DMS79 (cell line): ENCODE data around the gene CREBBP.
A peak's percentile ranks its signal among the peaks of the same experiment; 100 is the strongest.
"Not testable (repeated sequence)": the region's sequence is repeated elsewhere in the genome, so short reads cannot be mapped to it uniquely, and the experiment has no call there.

ENCODE experiments used
- DNase-seq: peaks from one replicate; lab custom pipeline; 2025; lab: John Stamatoyannopoulos, UW

Gene CREBBP

DNA sequence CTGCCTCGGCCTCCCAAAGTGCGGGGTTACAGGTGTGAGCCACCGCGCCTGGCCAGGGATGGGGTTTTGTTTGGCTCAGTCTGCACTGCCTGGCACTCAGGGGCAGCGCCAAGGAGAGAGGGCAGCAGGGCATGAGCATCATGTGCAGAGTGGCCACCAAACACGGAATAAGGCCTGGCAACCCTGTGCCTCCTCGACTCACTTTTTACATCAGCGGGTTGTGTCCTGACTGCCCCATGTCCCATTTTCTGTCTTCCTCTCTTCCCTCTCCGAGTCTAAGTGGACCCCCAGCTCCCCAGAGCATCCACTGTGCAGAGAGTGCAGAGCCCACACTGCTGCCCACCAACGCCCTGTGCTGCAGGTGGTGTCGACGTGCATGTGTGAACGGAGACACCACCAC, 145.0 kb downstream of the CREBBP start:
- no peak for DNase-seq

DNA sequence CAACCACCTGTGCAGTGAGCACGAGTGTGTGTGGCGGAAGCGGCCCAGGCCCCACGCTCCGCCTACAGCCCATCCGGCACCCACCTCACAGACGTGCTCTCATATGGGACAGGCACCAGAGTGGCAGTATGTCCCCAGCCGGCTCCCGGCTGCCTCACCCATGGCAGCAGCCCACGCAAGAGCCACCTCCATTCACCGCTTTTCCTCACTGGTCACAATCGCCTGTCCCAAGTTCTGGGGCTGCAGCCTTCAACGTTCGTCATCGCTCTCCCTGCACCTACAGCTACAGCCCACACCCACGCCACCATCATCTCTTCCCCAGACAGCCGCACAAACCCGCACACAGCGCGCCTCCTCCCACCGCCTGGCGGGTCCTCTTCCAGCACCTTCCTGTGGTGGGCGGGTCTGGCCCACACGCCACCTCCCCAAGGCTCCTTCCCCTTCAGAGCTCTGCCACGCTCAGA, 145.7 kb downstream of the CREBBP start:
- DNase-seq, result no peak

- DNase-seq, result no peak
These were observed 146.3 kb downstream of the CREBBP start for GRCh38 chr16:3734084-3734757.

DNA sequence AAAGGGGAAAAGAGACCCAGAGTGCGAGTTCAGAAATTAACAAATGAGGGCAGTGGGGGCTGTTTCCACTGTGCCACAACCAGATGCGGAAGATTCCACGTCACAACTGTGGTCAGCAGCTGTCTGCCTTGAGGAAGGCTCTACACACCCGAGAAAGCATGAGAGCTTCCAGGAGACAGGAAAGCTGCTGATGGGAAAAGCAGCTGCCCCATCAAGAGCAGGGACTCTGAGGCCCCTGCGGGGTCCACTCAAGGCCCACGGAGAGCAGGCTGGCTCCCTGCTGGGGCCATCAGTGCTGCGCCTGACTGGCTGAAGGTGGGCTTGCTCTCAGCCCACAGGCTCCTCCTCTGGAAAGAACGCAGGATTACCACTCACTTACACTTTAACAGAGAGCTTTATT, 148.3 kb downstream of the CREBBP start:
- no peak for DNase-seq

- DNase-seq, result no peak
These were observed 149.2 kb downstream of the CREBBP start for GRCh38 chr16:3731126-3731935.

DNA sequence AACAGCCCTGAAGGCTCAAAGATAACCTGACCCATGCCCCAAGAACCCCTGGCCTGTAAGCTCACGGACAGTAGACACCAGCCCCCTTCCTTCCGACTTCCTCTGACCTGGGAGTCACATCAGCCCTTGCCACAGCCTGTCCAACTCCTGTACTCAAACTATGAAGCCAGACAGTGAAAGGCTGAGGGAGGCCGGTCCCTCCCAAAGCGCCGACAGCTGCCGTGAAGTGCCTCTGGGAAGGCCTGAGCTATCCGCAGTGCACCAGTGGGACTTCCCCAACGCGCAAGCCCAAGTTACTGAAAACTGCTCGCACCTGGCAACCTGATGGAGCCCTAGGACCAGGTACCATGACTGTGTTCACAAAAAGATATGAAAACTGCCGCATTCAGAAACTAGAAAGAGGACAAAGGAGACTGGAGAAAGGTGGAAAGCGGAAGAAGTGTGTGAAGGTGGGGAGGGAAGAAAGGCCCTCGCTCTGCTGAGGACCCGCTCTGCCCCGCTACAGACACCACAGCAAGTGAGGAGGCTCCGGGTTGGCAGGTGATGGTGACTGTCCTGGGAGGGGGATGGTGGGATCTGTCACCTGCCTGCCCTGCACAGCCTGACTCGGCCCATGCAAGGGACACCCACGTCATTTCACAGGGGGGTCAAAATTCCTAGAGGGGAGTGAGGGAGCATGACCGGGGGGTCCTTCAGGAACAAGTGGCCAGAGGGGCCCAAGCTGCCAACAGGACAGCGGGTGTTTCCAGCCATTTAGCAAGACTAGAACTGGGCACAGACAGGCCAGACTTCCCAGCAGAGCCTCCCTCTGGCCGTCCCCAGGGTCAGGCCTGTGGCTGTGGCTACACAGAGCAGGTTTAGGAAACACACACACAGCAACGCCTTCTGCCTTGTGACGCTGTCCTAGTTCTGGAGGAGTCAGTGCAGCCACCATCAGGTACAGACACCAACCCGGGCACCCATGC, 150.1 kb downstream of the CREBBP start:
- no peak for DNase-seq

- DNase-seq, result no peak
These were observed 151.1 kb downstream of the CREBBP start for GRCh38 chr16:3729161-3730112.

GRCh38 chr16:3728424-3729160, 151.9 kb downstream of the CREBBP start:
- no peak for DNase-seq

DNA sequence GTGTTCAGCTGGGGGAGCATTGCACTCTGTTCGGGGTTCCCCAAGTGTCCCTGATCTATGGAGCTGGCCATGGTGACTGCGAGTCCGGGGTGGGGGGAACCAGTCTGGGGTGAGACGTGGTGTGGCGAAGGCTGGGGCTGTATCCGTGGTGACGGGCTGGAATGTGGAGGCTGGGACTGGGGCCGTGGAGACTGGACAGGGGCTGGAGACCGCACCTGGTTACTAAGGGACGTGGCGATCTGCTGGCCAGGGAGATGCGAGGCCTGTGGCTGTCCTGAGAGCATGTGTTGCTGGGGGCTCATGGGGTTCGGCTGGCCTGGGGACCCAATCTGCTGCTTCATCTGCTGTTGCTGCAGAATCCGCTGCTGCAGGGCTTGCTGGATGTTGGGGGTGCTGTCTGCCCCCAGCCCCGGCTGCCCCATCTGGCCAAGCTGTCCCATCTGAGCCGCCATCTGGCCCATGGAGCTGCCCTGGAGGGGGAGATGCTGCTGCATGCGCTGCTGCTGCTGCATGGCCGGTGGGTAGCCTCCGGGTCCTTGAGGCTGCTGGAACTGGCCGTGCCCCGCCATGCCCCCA, 152.6 kb downstream of the CREBBP start:
- no peak for DNase-seq

DNA sequence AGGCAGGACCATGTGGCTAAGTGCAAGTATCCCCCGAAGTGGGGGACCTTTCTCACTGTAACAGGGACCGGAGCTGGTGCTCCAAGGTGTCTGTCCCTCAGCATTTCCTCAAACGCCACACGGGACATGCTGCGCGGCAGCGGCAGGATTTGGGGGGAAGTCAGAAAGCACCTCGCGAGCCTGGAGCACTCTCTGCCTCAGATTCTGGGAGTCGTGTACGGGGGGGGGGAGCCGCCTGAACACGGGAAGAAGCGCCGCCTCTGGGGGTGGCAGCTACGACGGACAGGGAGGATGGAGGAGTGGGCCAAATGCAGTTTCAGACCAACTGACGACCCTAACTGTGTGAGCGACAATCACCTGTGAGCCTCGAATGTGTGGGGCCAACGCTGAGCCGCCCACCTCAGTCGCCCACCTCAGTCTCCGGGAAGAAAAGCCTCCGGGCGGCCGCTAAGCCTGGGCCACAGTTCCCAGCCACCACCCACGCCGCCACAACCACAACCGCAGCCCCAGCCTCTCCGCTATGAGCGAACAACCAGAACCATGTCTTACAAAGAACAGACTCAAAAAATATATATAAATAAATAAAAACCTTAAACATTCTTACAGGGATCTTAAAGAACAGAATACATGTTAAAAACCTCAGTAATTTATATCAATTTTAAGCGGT, 154.4 kb downstream of the CREBBP start:
- no peak for DNase-seq

DNA sequence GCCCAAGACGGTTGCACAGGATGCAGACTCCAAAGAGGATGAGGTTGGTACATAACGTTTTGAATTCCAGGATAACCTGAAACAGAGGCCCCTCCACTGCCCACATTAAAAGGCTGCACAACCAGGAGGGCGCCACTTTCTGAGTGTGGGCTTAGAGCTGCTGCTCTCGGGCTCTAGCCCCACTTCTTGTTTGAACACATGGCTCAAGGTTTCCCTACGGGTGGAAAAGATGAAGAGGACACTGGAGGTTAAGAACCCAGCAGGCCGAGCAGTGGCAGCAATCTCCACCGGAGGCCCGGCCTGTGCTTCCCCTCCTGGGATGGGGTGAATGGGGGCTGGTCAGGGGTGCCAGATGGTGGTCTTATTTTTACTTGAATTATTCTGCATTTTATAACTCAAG, 155.2 kb downstream of the CREBBP start:
- no peak for DNase-seq

DNA sequence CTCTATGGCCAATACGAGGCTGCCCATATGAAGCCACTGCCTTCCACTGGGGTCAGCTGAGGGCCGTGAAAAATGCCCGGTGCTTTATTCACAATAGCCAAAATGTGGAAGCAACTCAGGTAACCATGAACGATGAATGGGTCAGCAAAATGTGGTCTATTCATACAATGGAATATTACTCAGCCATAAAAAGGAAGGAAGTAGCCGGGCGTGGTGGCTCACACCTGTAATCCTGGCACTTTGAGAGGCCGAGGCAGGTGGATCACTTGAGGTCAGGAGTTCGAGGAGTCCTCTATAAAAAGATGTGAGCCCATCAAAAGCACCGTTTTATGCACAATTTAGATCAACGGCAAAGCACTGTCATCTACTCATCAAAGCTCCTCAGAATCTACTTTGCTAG, 158.0 kb downstream of the CREBBP start:
- DNase-seq, result no peak

DNA sequence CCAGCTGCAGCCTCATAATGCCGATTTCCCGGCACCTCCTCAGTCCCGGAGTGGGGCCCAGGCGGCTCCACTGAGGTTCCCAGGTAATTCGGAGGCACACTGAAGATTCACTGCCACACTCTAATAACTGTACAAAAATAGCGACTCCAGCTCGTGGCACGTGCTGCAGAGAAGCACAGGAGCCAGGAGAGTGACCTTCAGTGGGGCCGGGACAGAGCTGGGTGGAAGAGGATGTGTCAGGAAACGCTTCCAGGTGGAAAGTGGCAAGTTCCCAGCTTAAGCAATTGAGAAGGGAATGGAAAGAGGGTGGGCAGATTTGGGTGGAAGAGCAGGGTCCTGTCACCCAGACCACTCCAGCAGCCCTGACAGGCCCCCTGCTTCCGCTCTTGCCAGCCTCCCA, 160.1 kb downstream of the CREBBP start:
- no peak for DNase-seq

- DNase-seq, result no peak
These were observed 161.9 kb downstream of the CREBBP start for GRCh38 chr16:3718628-3719027.

GRCh38 chr16:3718019-3718391, 162.5 kb downstream of the CREBBP start:
- no peak for DNase-seq

GRCh38 chr16:3717235-3718018, 163.1 kb downstream of the CREBBP start, which contains the start of gene TRAP1:
Gene TRAP1, minus strand, starts transcription at chr16:3717524. Its CDS starts 16 bp downstream, at chr16:3717508.
- peak; percentile 15 for DNase-seq

DNA sequence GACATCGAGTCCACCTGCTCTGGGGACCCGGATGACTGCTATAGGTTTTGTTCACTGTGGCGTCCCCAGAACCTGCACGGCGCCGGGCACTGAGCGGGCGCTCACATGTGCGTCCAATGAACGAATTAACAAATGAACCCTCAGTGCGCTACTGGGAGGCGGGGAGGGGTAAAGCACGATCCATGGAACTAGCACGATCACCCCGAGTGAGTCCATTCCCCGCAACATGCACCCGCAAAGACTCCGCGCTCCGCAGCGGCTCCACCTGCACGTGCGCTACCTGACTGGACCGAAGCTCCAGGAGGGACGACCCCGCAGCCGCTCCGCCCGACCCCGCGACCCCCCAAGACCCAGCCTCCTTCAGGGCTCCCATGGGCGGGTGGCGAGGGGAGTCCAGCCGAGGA, 163.7 kb downstream of the CREBBP start:
- DNase-seq, result peak; percentile 24

DNA sequence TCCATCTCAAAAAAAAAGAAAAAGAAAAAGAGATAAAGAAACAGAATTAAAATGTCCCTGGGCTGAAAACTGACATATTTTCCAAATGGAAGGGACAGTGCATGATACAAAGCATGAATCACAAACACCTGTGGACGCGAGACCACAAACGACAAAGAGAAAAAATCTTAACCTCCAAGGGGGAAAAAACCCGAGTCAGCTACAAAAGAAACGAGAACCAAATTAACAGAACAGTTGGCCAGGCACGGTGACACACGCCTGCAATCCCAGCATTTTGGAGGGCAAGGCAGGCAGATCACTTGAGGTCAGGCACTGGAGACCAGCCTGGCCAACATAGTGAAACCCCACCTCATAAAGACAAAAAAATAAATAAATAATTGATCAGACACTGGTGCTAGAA, 165.1 kb downstream of the CREBBP start:
- DNase-seq, result no peak

- not testable (repeated sequence) for DNase-seq
These were observed 166.1 kb downstream of the CREBBP start for GRCh38 chr16:3714378-3714777.
